ENCODE measurements around the gene RHBDL1.

- TF ChIP-seq CTCF (IDR thresholded peaks at IDR 0.05; ENCODE audit: poor library complexity) (peak; percentile 83), EZH2 (IDR thresholded peaks at IDR 0.05; ENCODE audit: borderline replicate concordance) (no peak)
Observed at GRCh38 chr16:667780-668518, 7.5 kb upstream of the RHBDL1 start, which contains the start of gene RHOT2.

All from hepatocyte (in vitro differentiated cells).